ENCODE measurements around the gene PTPRH.
"Not testable (repeated sequence)": the region's sequence is repeated elsewhere in the genome, so short reads cannot be mapped to it uniquely, and the experiment has no call there.

Gene PTPRH

DNA sequence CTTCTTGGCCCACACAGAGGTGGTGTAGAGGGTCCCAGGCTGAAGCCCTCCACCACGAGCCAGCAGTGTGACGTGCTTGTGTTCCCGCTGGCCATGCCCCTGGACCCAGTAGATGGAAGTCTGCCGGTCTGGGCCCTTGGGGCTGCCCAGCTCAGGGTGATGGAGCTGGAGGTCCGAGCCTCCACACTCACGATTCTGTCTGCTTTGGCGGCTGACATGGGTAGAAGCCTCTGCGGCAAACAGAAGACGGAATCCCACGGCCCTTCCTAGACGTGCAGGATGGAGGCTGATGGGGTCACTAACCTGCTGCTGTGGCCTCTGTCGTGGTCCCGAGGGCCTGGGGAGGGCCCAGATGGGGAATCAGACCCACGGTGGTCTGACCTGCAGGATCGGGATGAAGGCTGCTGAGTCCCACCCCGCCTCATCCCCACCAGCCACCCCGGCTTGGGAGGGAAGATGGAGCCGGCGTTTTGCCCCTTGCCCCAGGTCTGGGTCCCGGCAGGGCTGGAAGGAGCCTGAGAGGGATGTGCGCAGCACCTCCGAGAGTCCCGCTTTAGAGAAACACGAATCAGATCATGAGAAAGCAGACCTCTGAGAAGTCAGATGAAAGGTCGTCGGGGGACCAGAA lies 14.9 kb upstream of the PTPRH start:
- DNase-seq, result no peak

DNA sequence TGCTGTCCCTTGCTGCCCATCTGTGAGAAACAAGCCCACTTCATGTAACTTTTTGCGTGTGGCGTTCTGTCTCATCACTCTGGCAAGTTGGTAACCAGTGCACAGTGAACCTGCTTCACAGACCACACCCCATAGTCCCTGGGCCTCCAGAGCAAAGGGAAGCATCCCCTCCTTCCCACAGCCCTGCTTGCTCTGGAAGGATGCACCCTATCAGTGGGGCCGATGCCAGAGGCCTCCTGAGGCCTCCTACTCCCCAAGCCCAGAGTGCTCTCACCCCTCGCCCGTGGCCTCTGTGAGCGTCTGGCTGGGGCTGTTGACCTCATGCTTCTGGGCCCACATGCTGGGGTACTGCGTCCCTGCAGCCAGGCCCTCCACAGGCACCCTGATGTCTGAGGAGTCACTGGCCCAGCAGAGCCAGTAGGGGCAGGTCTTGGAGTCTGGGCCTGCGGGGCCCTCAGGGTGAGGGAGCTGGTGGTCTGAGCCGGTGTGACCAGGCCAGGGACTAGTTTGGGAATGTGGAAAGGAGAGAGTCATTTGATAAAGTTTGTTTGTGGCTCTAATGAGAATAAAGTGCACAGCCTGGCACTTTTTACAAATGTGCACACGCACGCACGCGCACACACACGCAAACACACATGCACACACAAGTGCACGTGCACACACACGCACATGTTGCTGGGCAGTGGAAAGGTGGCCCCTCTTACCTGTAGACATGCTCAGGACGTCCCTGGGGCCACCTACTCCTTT lies 14.2 kb upstream of the PTPRH start:
- DNase-seq, result no peak

DNA sequence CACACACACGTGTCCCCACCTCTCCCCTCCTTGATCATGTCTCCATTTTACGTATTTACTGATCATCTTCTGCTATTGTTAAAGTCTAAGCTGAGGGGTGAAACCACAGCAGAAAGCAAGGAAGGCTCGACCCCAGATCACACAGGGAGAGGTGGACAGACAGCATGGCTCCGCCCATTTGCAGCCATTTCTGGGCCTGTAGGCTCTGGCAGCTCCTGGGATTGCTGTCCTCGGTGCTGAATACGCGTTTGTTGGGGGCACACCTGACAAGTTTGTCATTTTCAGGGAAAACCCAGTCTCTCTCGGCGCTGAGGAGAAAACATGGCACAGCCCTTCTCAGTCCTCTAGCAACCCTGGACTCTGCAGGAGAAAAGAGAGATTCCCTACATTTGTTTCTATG lies 11.2 kb upstream of the PTPRH start:
- no peak for DNase-seq

DNA sequence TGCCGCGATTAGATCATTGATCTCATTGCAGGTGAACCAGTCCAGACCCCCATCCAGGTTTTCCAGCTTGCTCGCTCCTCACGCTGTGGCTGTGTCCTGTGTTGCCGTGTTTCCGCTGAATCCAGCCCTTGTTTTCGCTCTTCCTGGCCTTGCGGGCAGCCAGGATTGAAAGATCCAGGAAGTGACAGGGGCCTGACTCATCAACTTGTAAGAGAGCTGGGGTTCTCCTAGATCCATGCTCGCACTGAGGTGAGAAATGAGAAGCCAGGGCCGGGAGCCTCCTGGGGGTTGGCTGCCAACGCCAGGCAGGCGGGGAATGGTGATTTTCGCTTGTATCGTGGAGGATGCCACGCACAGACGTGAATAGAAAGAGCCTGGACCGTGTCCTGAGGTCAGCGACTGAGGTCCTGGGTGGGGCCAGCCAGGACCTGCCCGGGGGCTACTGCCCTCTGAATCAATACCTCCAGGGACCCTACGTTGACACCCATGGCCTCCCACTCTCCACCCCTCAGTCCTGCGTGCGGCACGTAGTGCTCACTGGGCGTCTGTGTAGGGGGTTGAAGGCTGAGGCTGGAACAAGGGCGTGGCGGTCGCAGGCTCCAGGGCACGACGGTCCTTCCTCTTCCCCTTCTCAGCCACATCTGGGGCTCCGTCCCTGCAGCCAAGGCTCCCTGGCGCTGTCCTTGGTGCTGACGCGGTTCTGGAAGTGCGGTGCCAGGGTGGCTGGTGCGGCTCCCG lies 7.3 kb upstream of the PTPRH start:
- DNase-seq, result peak; percentile 67

DNA sequence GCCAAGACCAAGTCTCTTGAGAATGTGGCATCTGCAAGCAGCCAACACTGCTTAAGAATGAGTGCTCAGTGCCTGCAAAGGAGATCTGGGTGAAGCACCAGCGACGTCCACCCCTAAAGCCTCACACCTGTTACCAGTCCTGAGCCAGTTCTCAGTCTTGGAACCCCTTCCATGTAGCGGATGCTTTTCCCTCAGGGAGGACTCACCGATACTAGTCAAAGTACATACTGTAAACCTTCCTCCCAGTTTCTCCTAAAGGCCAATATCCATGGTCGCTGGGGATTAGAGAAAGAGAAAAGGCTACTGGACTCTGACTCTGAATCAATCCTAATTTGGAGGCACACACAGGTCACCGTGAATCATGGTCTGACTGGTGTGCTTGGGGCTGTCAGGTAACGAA lies 4.2 kb upstream of the PTPRH start:
- no peak for DNase-seq

DNA sequence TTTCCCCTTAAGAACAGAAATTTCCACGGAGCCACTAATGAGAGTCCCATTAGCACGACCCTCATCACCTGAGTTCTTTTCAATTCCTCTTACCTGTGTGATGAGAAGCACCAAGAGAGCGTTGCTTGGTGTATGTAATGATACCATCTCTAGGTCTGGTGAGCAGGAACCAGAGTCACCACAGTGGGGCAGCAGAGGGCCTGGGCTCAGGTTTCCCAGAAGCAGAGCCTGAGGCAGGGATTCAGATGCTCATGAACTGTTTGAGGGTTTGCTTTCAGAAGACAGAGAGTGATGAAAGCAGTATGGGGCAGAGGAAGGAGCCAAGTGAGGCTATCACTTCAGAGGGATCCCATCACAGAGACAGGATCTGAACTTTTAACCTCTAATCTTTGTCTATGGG lies 3.1 kb upstream of the PTPRH start:
- peak; percentile 63 for DNase-seq

DNA sequence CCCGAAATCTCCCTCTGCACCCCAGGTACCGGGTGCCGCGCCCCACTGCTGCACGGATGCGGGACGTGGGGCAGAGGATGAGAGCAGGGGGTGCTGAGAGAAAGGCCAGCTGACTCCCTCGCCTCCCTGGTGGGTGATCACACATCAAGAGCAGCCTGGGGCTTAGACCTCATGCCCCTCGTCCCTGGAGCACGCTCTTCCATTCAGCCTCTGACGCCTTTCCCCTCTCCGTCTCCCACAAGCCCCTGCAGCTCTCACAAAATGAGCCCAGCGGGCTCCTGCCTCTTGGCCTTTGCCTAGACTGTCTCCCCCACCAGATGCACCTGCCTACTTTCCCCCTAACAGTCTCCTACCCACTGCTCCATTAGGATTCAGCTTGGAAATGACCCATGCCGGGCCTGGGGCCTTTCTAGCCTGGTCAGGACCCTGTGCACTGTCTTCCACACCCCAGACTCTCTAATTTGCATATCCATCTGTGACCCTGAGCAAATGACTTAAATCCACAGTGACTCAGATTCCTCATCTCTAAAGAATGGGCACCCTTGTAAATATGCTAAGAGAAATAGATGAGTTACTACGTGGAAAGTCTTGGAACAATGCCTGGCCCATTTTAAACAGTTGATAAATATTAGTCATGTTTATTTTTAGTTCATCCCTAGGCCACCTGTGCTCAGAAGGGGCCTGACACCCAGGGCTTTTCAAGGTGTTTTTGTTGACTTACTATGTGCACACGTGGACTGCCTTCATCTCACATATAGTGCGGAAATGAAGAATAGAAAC lies 582 bp upstream of the PTPRH start:
- DNase-seq, result no peak

DNA sequence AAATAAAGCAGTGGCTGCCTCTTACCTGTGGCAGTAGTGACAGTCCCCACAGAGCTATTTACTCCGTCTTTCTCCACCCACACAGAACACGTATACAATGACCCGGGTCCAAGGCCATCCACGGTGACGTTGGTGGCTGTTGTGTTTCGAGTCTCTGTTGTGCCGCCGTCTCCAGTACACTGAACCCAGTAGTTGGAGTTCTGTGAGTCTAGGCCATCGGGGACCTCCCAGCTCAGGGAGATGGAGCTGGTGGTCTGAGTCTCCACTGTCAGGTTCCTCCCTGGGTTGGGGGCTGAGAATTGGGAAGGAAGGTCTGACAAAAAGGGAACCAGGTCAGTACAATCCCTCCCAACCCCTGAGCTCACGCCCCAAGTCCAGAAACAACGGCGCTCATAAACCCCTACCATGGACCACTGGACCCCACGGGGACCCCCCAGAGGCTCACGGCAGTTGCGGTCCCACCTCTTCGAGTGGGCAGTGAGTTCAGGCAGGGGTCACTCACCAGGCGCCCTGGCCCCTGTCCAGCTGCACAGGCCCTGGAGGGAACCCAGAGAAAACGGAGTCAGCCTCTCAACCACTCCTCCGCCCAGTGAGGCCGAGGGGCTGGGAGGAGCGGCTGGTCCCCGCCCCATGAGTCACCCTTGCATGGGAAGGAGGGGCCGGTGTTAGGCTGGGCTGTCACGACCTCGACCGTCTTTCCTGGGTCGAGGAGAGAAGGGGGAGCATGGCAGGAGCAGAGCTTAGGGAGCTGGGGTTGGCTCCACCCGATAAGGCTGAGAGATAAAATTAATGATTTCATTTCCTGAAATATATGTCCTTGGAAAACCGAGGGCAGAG lies 2.4 kb downstream of the PTPRH start:
- DNase-seq, result peak; percentile 50

DNA sequence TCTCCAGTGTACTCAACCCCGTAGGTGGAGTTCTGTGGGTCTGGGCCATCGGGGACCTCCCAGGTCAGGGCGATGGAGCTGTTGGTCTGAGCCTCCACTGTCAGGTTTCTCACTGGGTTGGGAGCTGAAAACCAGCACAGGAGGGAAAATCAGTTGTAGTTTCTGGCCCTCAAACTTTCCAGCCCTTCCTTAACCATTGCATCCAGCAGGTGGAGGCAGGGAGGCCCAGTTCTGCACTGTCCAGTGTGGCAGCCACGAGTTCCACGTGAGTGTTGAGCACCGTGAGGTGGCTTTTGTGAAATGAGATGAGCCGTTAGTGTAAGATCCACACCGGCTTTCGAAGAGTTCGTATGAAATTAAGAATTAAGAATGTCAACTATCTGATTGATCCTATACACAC lies 7.1 kb downstream of the PTPRH start:
- DNase-seq, result not testable (repeated sequence)

DNA sequence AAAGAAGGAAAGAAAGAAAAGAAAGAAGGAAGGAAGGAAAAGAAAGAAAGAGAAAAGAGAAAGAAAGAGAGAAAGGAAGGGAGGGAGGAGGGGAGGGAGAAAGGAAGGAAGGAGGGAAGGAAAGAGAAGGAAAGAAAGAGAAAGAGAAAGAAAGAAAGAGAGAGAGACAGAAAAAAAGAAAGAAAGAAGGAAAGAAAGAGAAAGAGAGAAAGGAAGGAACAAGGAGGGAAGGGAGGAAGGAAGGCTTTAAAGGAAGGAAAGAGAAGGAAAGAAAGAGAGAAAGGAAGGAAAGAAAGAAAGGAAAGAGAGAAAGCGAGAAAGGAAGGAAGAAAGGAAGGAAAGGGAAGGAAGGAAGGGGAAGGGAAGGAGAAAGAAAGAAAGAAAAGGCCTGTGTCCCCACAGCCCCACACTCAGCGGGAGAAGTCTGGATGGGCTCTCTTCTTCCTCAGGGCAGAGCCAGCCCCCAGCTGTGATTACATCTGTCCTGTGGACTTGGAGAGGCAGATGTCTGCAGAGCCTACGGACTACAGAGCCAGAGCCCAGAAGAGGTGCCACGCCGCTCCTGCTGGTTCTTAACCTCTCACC lies 9.6 kb downstream of the PTPRH start:
- no peak for DNase-seq

DNA sequence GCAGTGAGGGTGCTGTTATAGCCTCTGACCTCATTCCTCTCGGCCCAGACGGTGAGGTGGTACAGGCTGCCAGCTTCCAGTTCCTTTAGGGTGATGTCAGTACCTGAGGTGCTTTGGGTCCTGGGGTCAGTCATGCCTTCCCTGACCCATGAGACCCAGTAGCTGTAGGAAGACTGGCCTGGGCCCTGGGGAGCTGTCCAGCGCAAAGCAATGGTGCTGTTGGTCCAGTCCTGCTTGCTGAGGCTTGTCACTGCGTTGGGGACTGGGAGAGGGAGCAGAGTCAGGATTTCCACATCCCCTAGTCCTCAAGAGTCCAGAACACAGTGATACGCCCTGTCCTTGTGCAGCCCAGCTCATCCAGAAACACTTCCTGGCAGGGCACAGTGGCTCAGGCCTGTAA lies 10.7 kb downstream of the PTPRH start:
- DNase-seq, result no peak

DNA sequence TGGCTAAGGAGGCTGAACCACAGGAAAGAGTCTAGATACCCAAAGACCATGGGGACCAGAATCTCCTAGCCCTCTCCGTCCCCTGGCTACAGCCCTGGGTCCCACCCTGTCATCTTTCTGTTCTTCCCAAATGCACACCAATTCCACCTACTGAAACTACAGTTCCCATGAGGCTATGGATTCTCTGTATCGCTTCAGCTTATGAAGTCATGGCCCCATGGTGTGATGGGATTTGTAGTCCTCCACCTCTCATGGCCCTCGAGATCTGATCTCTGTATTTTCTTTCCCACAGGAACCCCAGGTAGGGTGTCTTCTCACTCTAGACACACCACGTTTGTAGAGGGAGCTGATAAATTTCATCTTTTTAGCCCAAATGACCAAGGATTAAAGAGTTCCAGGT lies 11.8 kb downstream of the PTPRH start:
- peak; percentile 26 for DNase-seq

DNA sequence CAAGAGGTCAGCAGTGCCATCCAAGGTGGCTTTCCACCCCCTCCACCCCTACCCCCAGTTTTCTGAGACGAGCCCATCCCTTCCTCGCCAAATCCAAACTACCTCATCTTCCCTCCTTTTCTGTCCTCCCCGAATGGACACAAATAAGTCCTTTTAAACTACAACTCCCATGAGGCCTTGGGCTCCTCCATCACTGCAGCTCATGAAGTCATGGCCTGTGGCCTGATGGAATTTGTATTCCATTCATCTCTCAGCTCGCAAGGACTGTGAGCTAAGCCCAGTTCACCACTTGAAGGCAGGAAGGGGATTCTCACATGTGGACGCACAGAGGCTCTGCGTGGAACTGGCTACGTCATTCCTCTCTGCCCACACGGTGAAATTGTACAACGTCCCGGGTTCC lies 12.5 kb downstream of the PTPRH start:
- no peak for DNase-seq

DNA sequence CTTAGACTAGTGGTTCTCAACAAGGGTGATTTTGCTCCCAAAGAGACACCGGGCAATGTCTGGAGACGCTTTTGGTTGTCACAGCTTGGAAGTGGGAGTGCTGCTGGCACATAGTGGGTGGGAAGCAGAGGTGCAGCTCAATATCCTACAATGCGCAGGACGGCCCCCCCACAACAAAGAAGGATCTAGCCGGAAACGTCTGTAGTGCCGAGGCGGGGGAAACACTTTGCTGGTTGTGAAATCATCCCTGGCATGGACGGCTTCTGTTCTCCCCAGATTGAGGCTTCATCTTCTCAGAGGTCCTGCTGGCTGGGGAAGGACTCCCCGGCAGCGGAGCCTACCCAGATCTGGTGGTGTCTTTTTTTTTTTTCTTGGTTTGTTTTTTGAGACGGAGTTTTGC lies 15.8 kb downstream of the PTPRH start:
- DNase-seq, result no peak

DNA sequence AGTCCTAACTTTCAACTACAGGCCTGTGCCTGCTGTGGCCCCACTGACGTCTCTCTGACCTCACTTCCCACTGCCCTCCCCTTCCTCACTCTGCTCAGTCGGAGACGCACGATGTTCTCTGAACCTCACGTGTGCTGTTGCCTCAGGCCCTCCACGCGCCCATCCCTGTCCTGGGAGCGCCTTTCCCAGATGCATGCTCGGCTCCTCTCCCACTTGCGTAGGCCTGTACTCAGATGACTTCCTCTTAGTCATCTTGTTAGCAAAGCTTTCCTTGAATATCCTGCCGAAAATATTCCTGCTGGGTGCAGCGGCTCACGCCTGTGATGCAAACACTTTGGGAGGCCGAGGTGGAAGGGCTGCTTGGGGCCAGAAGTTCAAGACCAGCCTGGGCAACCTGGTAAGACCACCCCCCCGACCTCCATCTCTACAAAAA lies 19.9 kb downstream of the PTPRH start:
- no peak for DNase-seq

DNA sequence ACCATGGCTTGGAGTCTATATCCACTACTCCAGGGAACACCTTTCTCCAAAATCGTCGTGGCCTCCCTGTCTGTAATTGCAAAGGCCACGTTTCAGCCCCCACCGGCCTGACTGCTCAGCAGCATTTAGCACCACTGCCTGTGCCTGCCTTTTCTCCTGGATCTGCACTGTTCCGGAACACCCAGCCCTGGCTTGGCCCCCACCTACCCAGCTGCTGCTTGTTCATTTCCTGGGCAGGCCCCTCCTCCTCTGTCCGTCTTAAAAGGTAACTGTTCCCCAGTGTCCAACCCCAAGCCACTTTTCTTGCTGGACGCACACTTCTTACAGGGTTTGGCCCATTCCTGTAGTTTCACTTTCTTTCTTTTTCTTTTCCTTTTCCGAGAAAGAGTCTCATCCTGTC lies 20.7 kb downstream of the PTPRH start:
- DNase-seq, result no peak

DNA sequence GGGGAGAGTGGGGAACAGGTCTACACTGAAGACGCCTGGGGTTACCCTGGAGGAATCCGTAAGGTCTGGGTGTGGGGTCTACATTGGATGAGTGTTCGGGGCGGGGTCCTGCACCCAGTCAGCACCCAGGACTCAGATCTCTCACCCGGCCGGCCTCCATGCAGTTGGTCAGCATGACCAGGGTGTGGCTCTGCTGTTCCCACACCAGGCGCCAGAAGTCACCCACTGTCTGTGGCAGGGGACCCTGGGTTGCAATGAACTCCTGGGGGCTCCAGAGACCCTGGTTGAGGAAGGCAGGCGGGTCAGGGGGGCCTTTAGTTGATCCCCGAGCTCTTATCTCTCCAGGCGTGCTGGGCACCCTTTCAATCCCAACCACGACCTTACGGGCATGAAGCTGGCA lies 23.2 kb downstream of the PTPRH start:
- DNase-seq, result no peak

DNA sequence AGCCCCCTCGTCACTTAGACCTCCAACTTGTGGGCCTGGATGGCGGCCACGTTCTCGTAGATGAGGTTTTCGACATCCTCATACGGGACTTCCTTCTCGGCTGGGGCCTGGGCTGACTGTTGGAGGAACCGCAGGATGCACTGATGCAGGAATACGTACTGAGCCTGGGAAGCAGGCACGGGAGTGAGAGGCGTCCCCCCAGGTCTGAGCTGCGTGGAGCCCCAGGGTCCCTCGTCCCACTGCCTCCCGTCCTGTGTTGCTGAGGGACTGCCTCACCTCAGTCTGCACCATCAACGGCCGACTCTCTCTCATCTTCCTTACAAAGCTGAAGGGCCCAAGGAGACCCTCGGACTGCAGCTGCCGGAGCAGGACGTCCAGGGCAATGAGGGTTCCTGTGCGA lies 27.6 kb downstream of the PTPRH start:
- no peak for DNase-seq

DNA sequence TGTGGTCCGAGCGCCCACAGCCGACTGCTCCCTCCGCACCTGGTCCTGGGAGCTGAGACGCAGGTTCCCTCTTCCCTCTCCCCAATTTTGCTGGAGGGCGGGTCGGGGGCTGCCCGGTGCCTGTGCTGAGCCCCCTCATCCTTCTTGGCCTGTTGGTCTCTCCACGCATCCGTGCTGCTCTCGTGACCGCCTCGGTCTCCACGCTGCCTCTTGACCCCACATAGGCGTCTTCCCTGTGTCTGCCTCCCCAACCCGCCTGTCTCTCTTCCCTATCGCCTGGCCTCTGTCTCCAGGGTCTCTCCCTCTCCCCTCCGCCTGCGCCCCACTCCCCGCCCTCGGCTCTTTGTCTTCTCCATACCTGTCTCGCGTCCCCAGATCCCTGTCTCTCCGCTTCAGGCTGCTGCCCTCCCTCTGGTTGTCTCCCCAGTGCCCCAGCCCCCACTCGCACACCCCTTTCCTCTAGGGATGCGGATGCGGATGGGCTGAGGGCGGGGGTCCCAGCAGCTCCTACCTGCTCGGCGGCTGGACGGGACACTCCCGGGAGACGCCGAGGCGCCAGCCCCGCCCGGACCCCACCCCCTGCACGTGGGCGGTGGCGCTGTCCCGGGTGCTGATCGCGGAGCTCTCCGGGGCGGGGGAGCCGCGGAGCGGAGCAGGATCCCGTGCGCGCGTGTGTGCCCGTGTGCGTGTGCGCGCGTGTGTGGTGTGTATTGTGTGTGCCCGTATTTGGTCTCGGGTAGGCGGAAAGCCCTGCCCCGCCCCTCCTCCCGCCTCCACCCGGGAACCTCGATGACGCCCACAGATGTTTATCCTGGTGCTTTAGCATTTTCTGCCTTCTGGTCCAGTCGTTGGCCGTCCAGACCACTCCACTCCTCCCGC lies 29.5 kb downstream of the PTPRH start, which contains the start of gene SYT5:
Gene SYT5 (minus strand): TSS at position 684 of the 879 bp plus-strand sequence. CDS start 1,248 bp downstream, outside the sequence.
- DNase-seq, result peak; percentile 61

DNA sequence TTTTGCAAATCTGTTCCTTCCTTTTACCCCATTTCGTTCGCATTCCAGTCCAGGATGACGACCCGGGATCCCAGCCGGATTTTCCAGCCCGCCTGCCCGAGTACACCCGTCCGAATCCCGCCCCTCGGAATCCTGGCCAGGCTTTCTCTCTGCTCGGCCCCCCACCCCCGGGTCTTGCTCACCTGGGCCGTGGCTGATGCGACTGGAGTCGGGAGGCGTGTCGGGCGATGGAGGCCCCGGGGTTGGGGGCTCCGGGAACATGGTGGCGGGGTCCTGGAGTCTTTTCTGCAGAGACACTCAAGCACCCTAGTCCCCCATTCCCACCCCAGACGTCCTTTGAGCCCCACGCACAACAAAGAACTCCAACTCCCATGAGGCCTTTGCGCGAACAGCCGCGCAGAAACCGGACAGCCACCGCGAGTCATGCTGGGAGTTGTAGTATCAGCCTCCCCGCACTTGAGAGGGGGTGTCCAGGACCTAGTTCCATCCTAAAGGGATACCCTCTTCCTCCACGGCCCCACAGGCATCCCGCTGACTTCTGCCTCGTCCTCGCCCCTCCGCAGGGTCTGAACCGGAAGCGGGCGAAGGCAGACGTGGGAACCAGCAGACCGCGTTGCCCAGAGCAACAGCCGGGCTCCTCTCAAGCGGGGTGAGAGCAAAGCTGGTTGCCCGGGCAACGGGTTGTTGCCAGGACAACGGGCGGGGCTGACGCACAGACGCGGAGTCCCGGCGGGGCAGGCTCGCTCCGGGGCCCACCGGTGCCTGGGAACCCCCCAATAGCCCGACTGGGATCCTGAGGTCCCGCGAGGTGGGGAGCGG lies 30.3 kb downstream of the PTPRH start:
- DNase-seq, result peak; percentile 88

All from activated CD4-positive, alpha-beta T cell treated with anti-CD3 and anti-CD28 coated beads, Interleukin-2, Interleukin-6, amounts not matched to agents 100 ng/mL and 50 ng/mL, durations not matched to agents 16 hours and 8 hours (primary cell).